IMR-90 (cell line): ENCODE data around the gene MPST. TPM values are rescaled to one million over a fixed set of nuclear protein-coding genes. Genes with fewer than 3 reads are reported as not detected.

Experiments used
- CHD1 ChIP-seq: IDR thresholded peaks from 2 replicates; pipeline ENCODE4 v1.6.1; 2012; ENCODE audit warnings: low read depth, low read length, improper control_type of control experiment
- CTCF ChIP-seq: conservative IDR thresholded peaks from 2 replicates; pipeline ENCODE4 v1.5.1; 2012; ENCODE audit warnings: mild to moderate bottlenecking, low read depth, low read length, improper control_type of control experiment
- polyA plus RNA-seq, 3 experiments: library from polyadenylated mRNA; depleted of rRNA; stranded (reverse); fragments of >200 nt; gene quantifications; 2 replicates each; pipeline ENCODE4 v1.2.3, GENCODE V29; 2012; ENCODE audit warnings: low replicate concordance in 1 of 3
- total RNA-seq: library from RNA; depleted of rRNA; stranded (reverse); fragments of >200 nt; gene quantifications from 2 replicates; pipeline ENCODE4 v1.2.3, GENCODE V29; 2012

Gene MPST
- total and polyA plus RNA-seq, 2 of the 4 experiments (the other 2 are of a cell fraction): 19.2 to 43.0 TPM

GRCh38 chr22:37052386-37053309, 33.1 kb downstream of the MPST start (continued):
- TF ChIP-seq CTCF (no peak), CHD1 (no peak)
